SK-N-MC (cell line): Measurements from ENCODE around the gene TOPORS.

Experiments used
- EZH2 ChIP-seq: fragments of 200-600 bp; sonication (generic); IDR thresholded peaks from one replicate; pipeline ENCODE4 v1.6.1; 2017; ENCODE audit warnings: antibody characterized with exemption
- FOXP2 ChIP-seq: optimal IDR thresholded peaks from 2 replicates; pipeline ENCODE3; 2011; ENCODE audit warnings: mild to moderate bottlenecking, moderate library complexity; ENCODE audit not compliant: insufficient read depth; ENCODE audit errors: extremely low read length, control extremely low read depth
- POLR2AphosphoS5 ChIP-seq: IDR thresholded peaks from 2 replicates; pipeline ENCODE4 v1.6.1; 2012; ENCODE audit warnings: mild to moderate bottlenecking, low read depth, low read length, borderline replicate concordance

DNA sequence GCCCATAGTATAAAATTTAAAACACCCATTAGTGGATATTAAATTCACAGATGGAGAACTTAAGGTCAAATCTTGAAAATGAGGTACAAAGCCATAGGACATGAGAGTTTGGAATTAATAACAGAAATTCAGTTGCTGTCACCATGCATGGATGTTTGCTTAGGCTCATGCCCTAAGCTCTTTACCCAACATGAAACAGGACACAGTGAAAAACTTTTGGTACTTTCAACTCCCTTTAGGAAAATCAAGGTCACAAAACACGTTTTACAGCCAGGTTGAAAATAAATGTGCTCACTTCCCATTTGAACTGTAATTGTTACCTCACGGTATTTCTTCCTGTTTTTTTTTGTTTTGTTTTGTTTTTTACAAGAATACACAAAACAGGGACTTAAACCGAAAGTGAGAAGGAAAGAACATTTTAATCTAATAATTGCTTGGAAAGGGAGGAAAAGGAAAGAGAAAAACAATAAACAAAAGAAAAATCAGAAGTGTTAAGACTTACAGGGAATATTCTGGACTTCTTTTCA, 6.1 kb upstream of the TOPORS start:
- TF ChIP-seq POLR2AphosphoS5 (no peak), EZH2 (no peak), FOXP2 (no peak)
